ENCODE data around the gene DUSP14. TPM values are rescaled to one million over a fixed set of nuclear protein-coding genes. Genes with fewer than 3 reads are reported as not detected.

Gene DUSP14
- 44.9 to 53.6 TPM (median 50.1 TPM) in 5 replicates for total RNA-seq (2022; extraction: Qiagen RNA extraction)

GRCh38 chr17:37489197-37490001 lies at the start of gene DUSP14:
TSS of gene DUSP14 (plus strand) at chr17:37489891. CDS start at chr17:37512273, 22,382 bp downstream.

Other genes with a start within 250 kb of the DUSP14 start
- gene C17orf78, start 113.9 kb upstream of the DUSP14 start, total RNA-seq (2022; extraction: Qiagen RNA extraction), result not detected in 5 replicates
- 45.9 to 56.7 TPM (median 48.1 TPM) in 5 replicates for gene ACACA, start 83.1 kb upstream of the DUSP14 start, total RNA-seq (2022; extraction: Qiagen RNA extraction)
- gene TADA2A, start 83.0 kb upstream of the DUSP14 start, total RNA-seq (2022; extraction: Qiagen RNA extraction), result 11.8 to 14.9 TPM (median 12.7 TPM) in 5 replicates
- gene SYNRG, start 119.5 kb downstream of the DUSP14 start, total RNA-seq (2022; extraction: Qiagen RNA extraction), result 11.5 to 16.5 TPM (median 13.3 TPM) in 5 replicates
- gene DDX52, start 153.6 kb downstream of the DUSP14 start, total RNA-seq (2022; extraction: Qiagen RNA extraction), result 25.3 to 32.4 TPM (median 27.6 TPM) in 5 replicates